Cardiac fibroblast (primary cell): ENCODE measurements around the gene TSPAN31.

Experiments
- DNase-seq, 2 donors: peaks; one replicate each; pipeline versions ENCODE4 v3.0.0 to v3.0.0-alpha.2; 2010; ENCODE audit warnings: low read depth in 2 of 2
- H3K4me3 ChIP-seq, 2 donors: replicated peaks in 1 of 2; 1 replicate in 1 of 2; 2 replicates in 1 of 2; pipeline ENCODE4 v1.5.1; 2011; ENCODE audit warnings: low read depth in 2 of 2, low read length in 2 of 2, mild to moderate bottlenecking in 2 of 2, moderate library complexity in 1 of 2
- CTCF ChIP-seq: IDR thresholded peaks from one replicate; pipeline ENCODE4 v1.5.1; 2011; ENCODE audit warnings: low read depth, mild to moderate bottlenecking, low read length, inconsistent platforms

Gene TSPAN31

GRCh38 chr12:57732726-57733593 is 11.9 kb upstream of the TSPAN31 start:
- H3K4me3 ChIP-seq: no peak overlapping the region
- DNase-seq: peak in 1 of 2 donors; percentile 28
- no peak for TF ChIP-seq CTCF

GRCh38 chr12:57733928-57734327 is 10.9 kb upstream of the TSPAN31 start:
- H3K4me3 ChIP-seq: no peak overlapping the region
- no peak for TF ChIP-seq CTCF
- no peak for DNase-seq

- H3K4me3 ChIP-seq: no peak overlapping the region
- TF ChIP-seq CTCF: no peak
- no peak for DNase-seq
These were observed 10.2 kb upstream of the TSPAN31 start for GRCh38 chr12:57734591-57734990.

GRCh38 chr12:57735198-57735855 is 9.5 kb upstream of the TSPAN31 start:
- no peak overlapping the region for H3K4me3 ChIP-seq
- TF ChIP-seq CTCF: no peak

GRCh38 chr12:57735952-57736740 is 8.7 kb upstream of the TSPAN31 start:
- H3K4me3 ChIP-seq: peak overlapping the region in 1 of 2 donors; percentile 13
- TF ChIP-seq CTCF: peak; percentile 36
- DNase-seq: peak; percentile 30 to 33

More at GRCh38 chr12:57735198-57735855, 9.5 kb upstream of the TSPAN31 start:
- no peak for DNase-seq

- TF ChIP-seq CTCF: no peak
- no peak overlapping the region for H3K4me3 ChIP-seq
- no peak for DNase-seq
These were observed 7.9 kb upstream of the TSPAN31 start for GRCh38 chr12:57736741-57737466.
